ENCODE results near the gene TTC7B. TPM values are rescaled to one million over a fixed set of nuclear protein-coding genes. Genes with fewer than 3 reads are reported as not detected.
"Not testable (repeated sequence)": the region's sequence is repeated elsewhere in the genome, so short reads cannot be mapped to it uniquely, and the experiment has no call there.

The TTC7B gene
- total and polyA plus RNA-seq, 7 donors: 18.9 to 97.0 (median 59.0) TPM

GRCh38 chr14:90848944-90849731 lies 32.9 kb upstream of the TTC7B start:
- DNase-seq: no peak
- intact Hi-C loops (cut with DNase I): no loop called here

GRCh38 chr14:90846511-90846910 lies 30.3 kb upstream of the TTC7B start:
- H3K27me3 ChIP-seq (ENCODE audit: insufficient read depth in 3 of 3, low read length in 2 of 3): peaks cover 0 to 2% (median 0%) of the 10 kb centered on the region in 3 donors
- WGBS, 3 donors: 83 to 89% (median 87%) methylated on average over 4 of the region's 4 CpGs
- H3K9me3 ChIP-seq: no peaks in the 10 kb centered on the region
- H3K27ac ChIP-seq: no peak overlapping the region
- TF ChIP-seq CTCF (IDR thresholded peaks at IDR 0.05): no peak
- no peaks in the 10 kb centered on the region for H3K36me3 ChIP-seq (ENCODE audit: insufficient read depth in 1 of 2, low read depth in 1 of 2)
- peaks cover 18% of the 10 kb centered on the region for H3K4me1 ChIP-seq
- intact Hi-C loops (cut with DNase I): no loop called here
- DNase-seq (no peak), ATAC-seq (no peak)
- H3K4me3 ChIP-seq: no peak overlapping the region

More at GRCh38 chr14:90848944-90849731, 32.9 kb upstream of the TTC7B start:
- no peak for ATAC-seq
- 93 to 97% (median 95%) methylated on average over 17 of the region's 17 CpGs for WGBS, 3 donors
- H3K4me1 ChIP-seq: peaks cover 20% of the 10 kb centered on the region
- peaks cover 0 to 2% (median 0%) of the 10 kb centered on the region in 3 donors for H3K27me3 ChIP-seq (ENCODE audit: insufficient read depth in 3 of 3, low read length in 2 of 3)
- no peak for TF ChIP-seq CTCF (IDR thresholded peaks at IDR 0.05)
- peak overlapping the region; percentile 67 for H3K27ac ChIP-seq
- no peak overlapping the region for H3K4me3 ChIP-seq
- no peaks in the 10 kb centered on the region for H3K9me3 ChIP-seq
- no peaks in the 10 kb centered on the region for H3K36me3 ChIP-seq (ENCODE audit: insufficient read depth in 1 of 2, low read depth in 1 of 2)

GRCh38 chr14:90844321-90844720 lies 28.1 kb upstream of the TTC7B start:
- intact Hi-C loops (cut with DNase I): no loop called here
- H3K27me3 ChIP-seq (ENCODE audit: insufficient read depth in 3 of 3, low read length in 2 of 3): peaks cover 0 to 2% (median 0%) of the 10 kb centered on the region in 3 donors
- no peaks in the 10 kb centered on the region for H3K9me3 ChIP-seq
- DNase-seq (no peak), ATAC-seq (no peak)
- TF ChIP-seq CTCF (IDR thresholded peaks at IDR 0.05): no peak
- no peaks in the 10 kb centered on the region for H3K4me1 ChIP-seq
- H3K27ac ChIP-seq: no peak overlapping the region
- no peak overlapping the region for H3K4me3 ChIP-seq
- no peaks in the 10 kb centered on the region for H3K36me3 ChIP-seq (ENCODE audit: insufficient read depth in 1 of 2, low read depth in 1 of 2)
- 45 to 77% (median 67%) methylated on average over 3 of the region's 3 CpGs for WGBS, 3 donors

GRCh38 chr14:90842726-90843125 lies 26.5 kb upstream of the TTC7B start:
- H3K27ac ChIP-seq: no peak overlapping the region
- H3K36me3 ChIP-seq (ENCODE audit: insufficient read depth in 1 of 2, low read depth in 1 of 2): no peaks in the 10 kb centered on the region
- no peaks in the 10 kb centered on the region for H3K4me1 ChIP-seq
- DNase-seq: no peak
- H3K9me3 ChIP-seq: no peaks in the 10 kb centered on the region
- WGBS, 3 donors: 65 to 75% (median 68%) methylated on average over 6 of the region's 6 CpGs
- H3K27me3 ChIP-seq (ENCODE audit: insufficient read depth in 3 of 3, low read length in 2 of 3): peaks cover 0 to 2% (median 0%) of the 10 kb centered on the region in 3 donors
- intact Hi-C loops (cut with DNase I): no loop called here
- TF ChIP-seq CTCF (IDR thresholded peaks at IDR 0.05): no peak
- peak in 1 of 4 donors; percentile 40 for ATAC-seq
- no peak overlapping the region for H3K4me3 ChIP-seq

GRCh38 chr14:90840667-90841066 lies 24.4 kb upstream of the TTC7B start:
- H3K9me3 ChIP-seq; H3K36me3 ChIP-seq (ENCODE audit: insufficient read depth in 1 of 2, low read depth in 1 of 2); H3K27ac ChIP-seq; DNase-seq; intact Hi-C loops (cut with DNase I); H3K4me1 ChIP-seq; H3K27me3 ChIP-seq (ENCODE audit: insufficient read depth in 3 of 3, low read length in 2 of 3); ATAC-seq; H3K4me3 ChIP-seq: not testable (repeated sequence)
- WGBS, 3 donors: 89 to 97% (median 94%) methylated on average over 4 of the region's 4 CpGs

Data from psoas muscle (tissue), 8 donors.